ENCODE results near the gene KRT15. TPM values are rescaled to one million over a fixed set of nuclear protein-coding genes. Genes with fewer than 3 reads are reported as not detected.

Gene KRT15
- total RNA-seq, 2 experiments from 2014 or later: not detected

- ChIA-PET CTCF (interaction anchor here (1.2 kb wide), 1 partner anchor 14 kb away, joined by 3 read pairs; no protein-coding TSS in a partner anchor), POLR2A (interaction anchor here (0.6 kb wide), 1 partner anchor 532 kb away, joined by 3 read pairs; no protein-coding TSS in a partner anchor)
- H3K27me3 Mint-ChIP-seq: peaks cover 2% of the 10 kb centered on the region
- no peak for DNase-seq
- no peaks in the 10 kb centered on the region for H3K9me3 Mint-ChIP-seq
- H3K27ac Mint-ChIP-seq: no peak overlapping the region
- no peaks in the 10 kb centered on the region for H3K4me1 Mint-ChIP-seq
- H3K4me3 Mint-ChIP-seq: no peak overlapping the region
- no peaks in the 10 kb centered on the region for H3K36me3 Mint-ChIP-seq (ENCODE audit: low read depth)
These were observed 41.5 kb downstream of the KRT15 start for GRCh38 chr17:41476866-41477815.

- CTCF ChIA-PET: interaction anchor here (0.5 to 1.4 kb wide), 3 partner anchors 14 to 525 kb away, joined by 3 to 4 read pairs (median 4); no protein-coding TSS in a partner anchor
These were observed 43.3 kb downstream of the KRT15 start for GRCh38 chr17:41475421-41475820.

GRCh38 chr17:41474863-41475262, 43.8 kb downstream of the KRT15 start:
- CTCF ChIA-PET: interaction anchor here (0.5 to 1.4 kb wide), 3 partner anchors 13 to 524 kb away, joined by 3 to 4 read pairs (median 4); no protein-coding TSS in a partner anchor
- H3K27ac Mint-ChIP-seq: no peak overlapping the region
- POLR2A ChIA-PET: no interaction called here

More at GRCh38 chr17:41475421-41475820, 43.3 kb downstream of the KRT15 start:
- no peaks in the 10 kb centered on the region for H3K9me3 Mint-ChIP-seq
- H3K4me3 Mint-ChIP-seq: no peak overlapping the region
- DNase-seq: no peak
- POLR2A ChIA-PET: no interaction called here
- no peaks in the 10 kb centered on the region for H3K4me1 Mint-ChIP-seq
- H3K27me3 Mint-ChIP-seq: peaks cover 9% of the 10 kb centered on the region
- H3K36me3 Mint-ChIP-seq (ENCODE audit: low read depth): no peaks in the 10 kb centered on the region
- no peak overlapping the region for H3K27ac Mint-ChIP-seq

GRCh38 chr17:41468346-41468745, 50.3 kb downstream of the KRT15 start:
- ChIA-PET POLR2A (no interaction called here), CTCF (no interaction called here)
- H3K9me3 Mint-ChIP-seq: no peaks in the 10 kb centered on the region
- no peak for DNase-seq
- no peaks in the 10 kb centered on the region for H3K4me1 Mint-ChIP-seq
- H3K27me3 Mint-ChIP-seq: peaks cover 9% of the 10 kb centered on the region
- H3K27ac Mint-ChIP-seq: no peak overlapping the region
- H3K4me3 Mint-ChIP-seq: no peak overlapping the region
- no peaks in the 10 kb centered on the region for H3K36me3 Mint-ChIP-seq (ENCODE audit: low read depth)

More at GRCh38 chr17:41474863-41475262, 43.8 kb downstream of the KRT15 start:
- H3K36me3 Mint-ChIP-seq (ENCODE audit: low read depth): no peaks in the 10 kb centered on the region
- peaks cover 9% of the 10 kb centered on the region for H3K27me3 Mint-ChIP-seq
- H3K9me3 Mint-ChIP-seq: no peaks in the 10 kb centered on the region
- no peaks in the 10 kb centered on the region for H3K4me1 Mint-ChIP-seq
- H3K4me3 Mint-ChIP-seq: no peak overlapping the region
- no peak for DNase-seq

- ChIA-PET POLR2A (no interaction called here), CTCF (interaction anchor here (0.7 to 0.9 kb wide), 2 partner anchors 16 to 108 kb away, joined by 3 to 5 read pairs; no protein-coding TSS in a partner anchor)
- Mint-ChIP-seq H3K36me3 (ENCODE audit: low read depth) (no peaks in the 10 kb centered on the region), H3K27me3 (peaks cover 7% of the 10 kb centered on the region), H3K4me3 (no peak overlapping the region), H3K27ac (no peak overlapping the region), H3K4me1 (no peaks in the 10 kb centered on the region), H3K9me3 (no peaks in the 10 kb centered on the region)
- no peak for DNase-seq
These were observed 51.1 kb downstream of the KRT15 start for GRCh38 chr17:41467561-41467960.

GRCh38 chr17:41466988-41467387, 51.7 kb downstream of the KRT15 start, which contains the start of gene KRT32:
Gene KRT32 (minus strand): TSS chr17:41467386. CDS start chr17:41467325, 61 bp downstream.
- no peaks in the 10 kb centered on the region for H3K4me1 Mint-ChIP-seq
- POLR2A ChIA-PET: no interaction called here
- H3K27me3 Mint-ChIP-seq: peaks cover 7% of the 10 kb centered on the region
- no peaks in the 10 kb centered on the region for H3K9me3 Mint-ChIP-seq
- no peaks in the 10 kb centered on the region for H3K36me3 Mint-ChIP-seq (ENCODE audit: low read depth)
- no peak within 1 kb of the TSS for H3K4me3 Mint-ChIP-seq
- H3K27ac Mint-ChIP-seq: no peak within 1 kb of the TSS
- CTCF ChIA-PET: interaction anchor here (0.9 kb wide), 1 partner anchor 16 kb away, joined by 5 read pairs; no protein-coding TSS in a partner anchor
- no peak for DNase-seq

GRCh38 chr17:41464682-41465081, 54.0 kb downstream of the KRT15 start:
- no peaks in the 10 kb centered on the region for H3K4me1 Mint-ChIP-seq
- ChIA-PET CTCF (no interaction called here), POLR2A (no interaction called here)
- no peak overlapping the region for H3K4me3 Mint-ChIP-seq
- no peaks in the 10 kb centered on the region for H3K36me3 Mint-ChIP-seq (ENCODE audit: low read depth)
- H3K9me3 Mint-ChIP-seq: no peaks in the 10 kb centered on the region
- no peak for DNase-seq
- no peaks in the 10 kb centered on the region for H3K27me3 Mint-ChIP-seq
- no peak overlapping the region for H3K27ac Mint-ChIP-seq

- H3K27me3 Mint-ChIP-seq: no peaks in the 10 kb centered on the region
- no peaks in the 10 kb centered on the region for H3K4me1 Mint-ChIP-seq
- H3K4me3 Mint-ChIP-seq: no peak overlapping the region
- POLR2A ChIA-PET: no interaction called here
- DNase-seq: no peak
- no peak overlapping the region for H3K27ac Mint-ChIP-seq
- no peaks in the 10 kb centered on the region for H3K36me3 Mint-ChIP-seq (ENCODE audit: low read depth)
- no peaks in the 10 kb centered on the region for H3K9me3 Mint-ChIP-seq
- CTCF ChIA-PET: interaction anchor here (0.8 to 1.2 kb wide), 2 partner anchors 14 to 199 kb away, joined by 3 to 4 read pairs; no protein-coding TSS in a partner anchor
These were observed 54.5 kb downstream of the KRT15 start for GRCh38 chr17:41464173-41464572.

GRCh38 chr17:41463746-41464145, 54.9 kb downstream of the KRT15 start:
- ChIA-PET CTCF (interaction anchor here (0.8 to 1.2 kb wide), 2 partner anchors 14 to 199 kb away, joined by 3 to 4 read pairs; no protein-coding TSS in a partner anchor), POLR2A (no interaction called here)
- Mint-ChIP-seq H3K36me3 (ENCODE audit: low read depth) (no peaks in the 10 kb centered on the region), H3K4me1 (no peaks in the 10 kb centered on the region), H3K4me3 (no peak overlapping the region), H3K27me3 (no peaks in the 10 kb centered on the region), H3K27ac (no peak overlapping the region), H3K9me3 (no peaks in the 10 kb centered on the region)
- no peak for DNase-seq

Small RNAs within 50 kb of the gene (microRNA-seq; reads per million reads assigned to microRNA genes)
- gene MIR6510 (ENCODE audit: borderline microRNAs expressed, borderline replicate concordance): not detected

Other genes with a start within 250 kb of the KRT15 start
- gene KRTAP9-7, start 243.2 kb downstream of the KRT15 start, total RNA-seq: not detected
- gene KRTAP29-1, start 216.0 kb downstream of the KRT15 start, total RNA-seq: not detected
- under 1 TPM in 1 of 2 experiments, not detected in 1; 0.12 TPM for gene KRTAP16-1, start 209.6 kb downstream of the KRT15 start, total RNA-seq
- gene KRTAP17-1, start 203.2 kb downstream of the KRT15 start, total RNA-seq: not detected
- gene KRT33A, start 168.1 kb downstream of the KRT15 start, total RNA-seq: not detected
- gene KRT33B, start 149.1 kb downstream of the KRT15 start, total RNA-seq: not detected
- gene KRT34, start 136.6 kb downstream of the KRT15 start, total RNA-seq: not detected
- gene KRT31, start 121.3 kb downstream of the KRT15 start, total RNA-seq: not detected
- not detected for gene KRT37, start 94.3 kb downstream of the KRT15 start, total RNA-seq
- gene KRT38, start 77.9 kb downstream of the KRT15 start, total RNA-seq: not detected
- gene KRT32, start 51.5 kb downstream of the KRT15 start, total RNA-seq: not detected
- not detected for gene KRT35, start 37.7 kb downstream of the KRT15 start, total RNA-seq
- not detected for gene KRT36, start 29.0 kb downstream of the KRT15 start, total RNA-seq
- gene KRT13, start 13.3 kb downstream of the KRT15 start, total RNA-seq: not detected
- gene KRT19, start 9.4 kb upstream of the KRT15 start, total RNA-seq: not detected
- gene KRT9, start 53.2 kb upstream of the KRT15 start, total RNA-seq: not detected
- not detected for gene KRT14, start 68.0 kb upstream of the KRT15 start, total RNA-seq
- not detected for gene KRT16, start 93.9 kb upstream of the KRT15 start, total RNA-seq
- gene KRT17, start 105.7 kb upstream of the KRT15 start, total RNA-seq: under 1 TPM in 1 of 2 experiments, not detected in 1; 0.25 TPM
- gene EIF1, start 170.0 kb upstream of the KRT15 start, total RNA-seq: 100 to 1,000 TPM; 605 to 645 TPM
- gene GAST, start 193.4 kb upstream of the KRT15 start, total RNA-seq: not detected
- gene HAP1, start 215.8 kb upstream of the KRT15 start, total RNA-seq: under 1 TPM; 0.25 to 0.31 TPM

Measured in activated CD4-positive, alpha-beta T cell treated with anti-CD3 and anti-CD28 coated beads, Interleukin-2, amount 10 ng/mL, durations not matched to agents 7 days and 5 days (primary cell).